Adrenal gland (tissue), 5 donors: ENCODE measurements around the gene TEX48.

ENCODE experiments used
- CTCF ChIP-seq, 6 experiments: fragments of 450-650 bp in 4 of 6; fragments of 200-600 bp in 2 of 6; sonication (generic) in 1 of 6; IDR thresholded peaks; 1 replicate in 5 of 6; 2 replicates in 1 of 6; pipeline versions ENCODE4 v1.5.1 to v1.8.0; 2016 to 2021; ENCODE audit warnings: antibody characterized with exemption in 6 of 6, mild to moderate bottlenecking in 2 of 6, moderate library complexity in 1 of 6
- POLR2A ChIP-seq, 2 donors: fragments of 450-650 bp; IDR thresholded peaks; one replicate each; pipeline ENCODE4 v1.6.1; 2017; ENCODE audit warnings: antibody characterized with exemption in 2 of 2, mild to moderate bottlenecking in 2 of 2, moderate library complexity in 1 of 2
- donor health status: DM: no; HTN: no; CAD: no.

GRCh38 chr9:114701988-114702387 lies 20.0 kb upstream of the TEX48 start:
- TF ChIP-seq POLR2A (IDR thresholded peaks at IDR 0.05) (no peak), CTCF (IDR thresholded peaks at IDR 0.05) (no peak)
